ENCODE results near the gene LINGO1.
A peak's percentile ranks its signal among the peaks of the same experiment; 100 is the strongest.

The LINGO1 gene

GRCh38 chr15:77625376-77625775, 7.3 kb downstream of the LINGO1 start:
- no peak for DNase-seq
- H3K36me3 ChIP-seq, result no peaks in the 10 kb centered on the region
- H3K4me3 ChIP-seq (ENCODE audit: low read depth, low read length), result no peak overlapping the region
- no peaks in the 10 kb centered on the region for H3K27me3 ChIP-seq (ENCODE audit: insufficient read depth, low read depth, severe bottlenecking)
- no peak for TF ChIP-seq CTCF (IDR thresholded peaks at IDR 0.05; ENCODE audit: low read depth, low read length)
- H3K27ac ChIP-seq, result no peak overlapping the region
- H3K9me3 ChIP-seq (ENCODE audit: severe bottlenecking), result no peaks in the 10 kb centered on the region

GRCh38 chr15:77624868-77625267, 7.8 kb downstream of the LINGO1 start:
- Histone ChIP-seq H3K27ac (no peak overlapping the region), H3K9me3 (ENCODE audit: severe bottlenecking) (no peaks in the 10 kb centered on the region), H3K27me3 (ENCODE audit: insufficient read depth, low read depth, severe bottlenecking) (no peaks in the 10 kb centered on the region), H3K36me3 (no peaks in the 10 kb centered on the region), H3K4me3 (ENCODE audit: low read depth, low read length) (no peak overlapping the region)
- no peak for DNase-seq
- no peak for TF ChIP-seq CTCF (IDR thresholded peaks at IDR 0.05; ENCODE audit: low read depth, low read length)

- Histone ChIP-seq H3K9me3 (ENCODE audit: severe bottlenecking) (no peaks in the 10 kb centered on the region), H3K27ac (no peak overlapping the region), H3K36me3 (no peaks in the 10 kb centered on the region), H3K4me3 (ENCODE audit: low read depth, low read length) (no peak overlapping the region), H3K27me3 (ENCODE audit: insufficient read depth, low read depth, severe bottlenecking) (no peaks in the 10 kb centered on the region)
- no peak for TF ChIP-seq CTCF (IDR thresholded peaks at IDR 0.05; ENCODE audit: low read depth, low read length)
- no peak for DNase-seq
These were observed 8.8 kb downstream of the LINGO1 start for GRCh38 chr15:77623755-77624524.

- H3K9me3 ChIP-seq (ENCODE audit: severe bottlenecking), result no peaks in the 10 kb centered on the region
- TF ChIP-seq CTCF (IDR thresholded peaks at IDR 0.05; ENCODE audit: low read depth, low read length), result no peak
- no peaks in the 10 kb centered on the region for H3K36me3 ChIP-seq
- peak overlapping the region; percentile 42; the same call in 1 of the 2 replicates for H3K27ac ChIP-seq
- no peaks in the 10 kb centered on the region for H3K27me3 ChIP-seq (ENCODE audit: insufficient read depth, low read depth, severe bottlenecking)
- no peak for DNase-seq
- H3K4me3 ChIP-seq (ENCODE audit: low read depth, low read length), result no peak overlapping the region
These were observed 9.6 kb downstream of the LINGO1 start for GRCh38 chr15:77622934-77623754.

GRCh38 chr15:77622209-77622933, 10.3 kb downstream of the LINGO1 start:
- Histone ChIP-seq H3K27ac (peak overlapping the region; percentile 42; the same call in 1 of the 2 replicates), H3K4me3 (ENCODE audit: low read depth, low read length) (no peak overlapping the region), H3K36me3 (no peaks in the 10 kb centered on the region), H3K9me3 (ENCODE audit: severe bottlenecking) (no peaks in the 10 kb centered on the region), H3K27me3 (ENCODE audit: insufficient read depth, low read depth, severe bottlenecking) (no peaks in the 10 kb centered on the region)
- TF ChIP-seq CTCF (IDR thresholded peaks at IDR 0.05; ENCODE audit: low read depth, low read length), result no peak
- no peak for DNase-seq
